NCI-H524 (cell line): ENCODE data around the gene RGR.
A peak's percentile ranks its signal among the peaks of the same experiment; 100 is the strongest.
"Not testable (repeated sequence)": the region's sequence is repeated elsewhere in the genome, so short reads cannot be mapped to it uniquely, and the experiment has no call there.

Source experiments
- DNase-seq, 2 experiments: peaks; one replicate each; lab custom pipeline; 2025; lab: John Stamatoyannopoulos, UW

Gene RGR

GRCh38 chr10:84258034-84258695 is 13.3 kb downstream of the RGR start:
- DNase-seq: peak in 1 of 2 experiments; percentile 2

- DNase-seq: no peak
These were observed 16.5 kb downstream of the RGR start for GRCh38 chr10:84261236-84261915.

- no peak for DNase-seq
These were observed 17.5 kb downstream of the RGR start for GRCh38 chr10:84262190-84262956.

- DNase-seq: no peak
These were observed 18.9 kb downstream of the RGR start for GRCh38 chr10:84263716-84264115.

- peak; percentile 28 to 51 for DNase-seq
These were observed 19.8 kb downstream of the RGR start for GRCh38 chr10:84264611-84265141.

GRCh38 chr10:84265418-84265817 is 20.6 kb downstream of the RGR start:
- peak; percentile 67 to 74 for DNase-seq

GRCh38 chr10:84267503-84268126 is 22.8 kb downstream of the RGR start:
- DNase-seq: peak in 1 of 2 experiments; percentile 5

- DNase-seq: no peak
These were observed 24.3 kb downstream of the RGR start for GRCh38 chr10:84269162-84269561.

GRCh38 chr10:84269773-84270172 is 24.9 kb downstream of the RGR start:
- DNase-seq: no peak

GRCh38 chr10:84270708-84271107 is 25.9 kb downstream of the RGR start:
- DNase-seq: no peak

GRCh38 chr10:84279876-84280475 is 35.1 kb downstream of the RGR start:
- DNase-seq: not testable (repeated sequence)

- DNase-seq: no peak
These were observed 41.8 kb downstream of the RGR start for GRCh38 chr10:84286695-84287094.

GRCh38 chr10:84288151-84288550 is 43.3 kb downstream of the RGR start:
- DNase-seq: no peak

GRCh38 chr10:84289521-84290200 is 44.8 kb downstream of the RGR start:
- no peak for DNase-seq

GRCh38 chr10:84290235-84290634 is 45.4 kb downstream of the RGR start:
- no peak for DNase-seq

- no peak for DNase-seq
These were observed 46.5 kb downstream of the RGR start for GRCh38 chr10:84291384-84291783.

GRCh38 chr10:84292502-84292901 is 47.6 kb downstream of the RGR start:
- no peak for DNase-seq

GRCh38 chr10:84293171-84293570 is 48.3 kb downstream of the RGR start:
- DNase-seq: no peak

GRCh38 chr10:84293574-84294016 is 48.7 kb downstream of the RGR start:
- peak; percentile 25 to 74 for DNase-seq

- no peak for DNase-seq
These were observed 50.1 kb downstream of the RGR start for GRCh38 chr10:84294766-84295447.
